HG03521 (cell line): ENCODE data around the gene CLDN2.
"Not testable (repeated sequence)": the region's sequence is repeated elsewhere in the genome, so short reads cannot be mapped to it uniquely, and the experiment has no call there.

Source experiments
- ATAC-seq: cut with Tn5 transposase; IDR thresholded peaks from one replicate; pipeline ENCODE4 v1.9.1; 2021; ENCODE audit warnings: mild to moderate bottlenecking, moderate library complexity; ENCODE audit not compliant: unreplicated experiment

Gene CLDN2

GRCh38 chrX:106955004-106955772, 35.0 kb downstream of the CLDN2 start:
- ATAC-seq: no peak

GRCh38 chrX:106957856-106958255, 37.7 kb downstream of the CLDN2 start:
- no peak for ATAC-seq

GRCh38 chrX:106959901-106960300, 39.7 kb downstream of the CLDN2 start:
- no peak for ATAC-seq

- no peak for ATAC-seq
Observed at GRCh38 chrX:106963111-106963510, 42.9 kb downstream of the CLDN2 start.

GRCh38 chrX:106964290-106964689, 44.1 kb downstream of the CLDN2 start:
- no peak for ATAC-seq

- ATAC-seq: not testable (repeated sequence)
Observed at GRCh38 chrX:106966547-106966946, 46.3 kb downstream of the CLDN2 start.

- no peak for ATAC-seq
Observed at GRCh38 chrX:106972896-106973295, 52.7 kb downstream of the CLDN2 start.

- ATAC-seq: no peak
Observed at GRCh38 chrX:106973433-106974149, 53.4 kb downstream of the CLDN2 start.

- ATAC-seq: no peak
Observed at GRCh38 chrX:106976416-106976815, 56.2 kb downstream of the CLDN2 start.
